NCI-H1105 (cell line): ENCODE data around the gene SPRY4.
"Not testable (repeated sequence)": the region's sequence is repeated elsewhere in the genome, so short reads cannot be mapped to it uniquely, and the experiment has no call there.

Experiments
- DNase-seq: peaks from one replicate; lab custom pipeline; 2025; lab: John Stamatoyannopoulos, UW

SPRY4 gene

GRCh38 chr5:142295084-142295758, 29.6 kb downstream of the SPRY4 start:
- DNase-seq = no peak

DNA sequence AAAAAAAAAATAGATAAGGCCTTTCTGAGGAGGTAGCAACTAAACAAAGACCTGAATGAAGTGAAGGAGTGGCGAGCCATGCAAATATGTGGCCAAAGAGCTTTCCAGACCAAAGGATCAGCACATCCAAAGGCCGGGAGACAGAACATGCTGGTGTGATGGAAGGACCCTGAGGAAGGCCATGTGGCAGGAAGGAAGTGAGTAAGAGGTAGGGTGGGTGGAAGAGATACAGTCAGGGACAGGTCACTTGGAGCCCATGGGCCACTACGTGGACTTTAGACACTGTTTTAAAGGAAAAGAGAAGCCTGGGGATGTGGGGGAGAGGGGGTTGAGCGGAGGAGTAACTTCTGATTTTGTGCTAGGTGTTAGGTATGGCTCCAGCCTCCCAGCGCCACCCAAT, 31.3 kb downstream of the SPRY4 start:
- no peak for DNase-seq

- DNase-seq = no peak
Observed at GRCh38 chr5:142292808-142293207, 32.0 kb downstream of the SPRY4 start.

DNA sequence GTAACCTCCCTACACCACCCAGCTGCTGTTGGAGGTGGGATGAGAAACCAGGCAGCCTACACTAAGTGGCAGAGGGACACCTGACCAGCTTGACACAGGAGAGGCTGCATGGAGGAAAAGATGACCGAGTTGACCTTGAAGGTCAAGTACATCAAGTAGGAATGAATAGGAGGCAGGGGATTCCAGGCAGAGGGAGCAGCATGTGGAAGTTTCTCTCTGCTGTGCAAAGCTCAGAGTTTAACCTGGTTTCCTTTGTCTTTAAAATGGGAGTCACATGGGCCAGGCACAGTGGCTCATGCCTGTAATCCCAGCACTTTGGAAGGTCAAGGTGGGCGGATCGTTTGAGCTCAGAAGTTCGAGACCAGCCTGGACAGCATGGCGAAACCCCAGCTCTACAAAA, 32.6 kb downstream of the SPRY4 start:
- no peak for DNase-seq

GRCh38 chr5:142290577-142291299, 34.1 kb downstream of the SPRY4 start:
- DNase-seq = no peak

- no peak for DNase-seq
Observed at GRCh38 chr5:142289708-142290576, 34.9 kb downstream of the SPRY4 start.

DNA sequence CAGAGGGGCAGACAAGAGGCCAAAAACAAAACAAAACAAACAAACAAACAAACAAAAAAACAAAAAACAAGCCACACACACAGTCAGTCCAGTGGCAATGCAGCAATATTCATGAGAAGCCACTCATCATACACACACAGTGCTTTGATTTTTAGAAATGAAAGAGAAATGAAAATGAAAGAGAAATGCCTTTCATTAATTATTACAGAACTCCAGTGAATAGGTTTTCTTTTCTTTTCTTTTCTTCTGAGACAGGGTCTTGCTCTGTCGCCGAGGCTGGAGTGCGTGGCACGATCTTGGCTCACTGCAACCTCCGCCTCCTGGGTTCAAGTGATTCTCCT, 36.9 kb downstream of the SPRY4 start:
- DNase-seq = no peak

GRCh38 chr5:142287096-142287972, 37.5 kb downstream of the SPRY4 start:
- no peak for DNase-seq

- no peak for DNase-seq
Observed at GRCh38 chr5:142286111-142286510, 38.7 kb downstream of the SPRY4 start.

DNA sequence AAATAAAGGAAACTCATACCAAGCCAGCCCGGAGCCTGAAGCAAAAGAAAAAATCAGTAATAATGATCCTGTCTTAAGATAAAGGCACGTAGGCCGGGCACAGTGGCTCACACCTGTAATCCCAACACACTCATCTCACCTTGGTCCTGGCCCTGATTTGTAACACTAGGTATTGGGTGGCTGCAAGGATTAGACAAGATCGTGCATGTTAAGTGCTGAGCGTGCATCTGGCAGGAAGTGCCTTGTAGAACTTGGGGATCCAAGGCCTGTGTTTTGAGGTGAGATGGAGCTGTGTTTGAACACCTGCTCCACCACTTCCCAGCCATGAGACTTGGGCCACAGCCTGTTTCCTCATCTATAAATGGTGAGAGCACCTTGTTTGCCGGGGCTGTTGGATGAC, 41.5 kb downstream of the SPRY4 start:
- no peak for DNase-seq

GRCh38 chr5:142281966-142282365, 42.9 kb downstream of the SPRY4 start:
- DNase-seq = no peak

- DNase-seq = no peak
Observed at GRCh38 chr5:142281008-142281367, 43.8 kb downstream of the SPRY4 start.

- no peak for DNase-seq
Observed at GRCh38 chr5:142280066-142281007, 44.5 kb downstream of the SPRY4 start.

GRCh38 chr5:142278627-142279026, 46.2 kb downstream of the SPRY4 start:
- no peak for DNase-seq

- no peak for DNase-seq
Observed at GRCh38 chr5:142277796-142278195, 47.0 kb downstream of the SPRY4 start.

DNA sequence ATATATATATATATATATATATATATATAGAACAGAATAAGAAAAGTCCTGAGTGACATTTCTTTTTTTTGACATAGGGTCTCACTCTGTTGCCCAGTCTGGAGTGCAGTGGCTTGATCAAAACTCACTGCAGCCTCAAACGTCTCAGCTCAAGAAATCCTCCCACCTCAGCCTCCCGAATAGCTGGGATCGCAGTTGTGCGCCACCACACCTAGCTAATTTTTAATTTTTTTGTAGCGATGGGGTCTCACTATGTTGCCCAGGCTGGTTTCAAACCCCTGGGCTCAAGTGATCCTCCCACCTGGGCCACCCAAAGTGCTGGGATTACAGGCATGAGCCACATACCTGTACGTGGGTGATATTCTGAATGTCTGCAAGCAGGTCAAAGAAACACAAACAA, 48.3 kb downstream of the SPRY4 start:
- no peak for DNase-seq

DNA sequence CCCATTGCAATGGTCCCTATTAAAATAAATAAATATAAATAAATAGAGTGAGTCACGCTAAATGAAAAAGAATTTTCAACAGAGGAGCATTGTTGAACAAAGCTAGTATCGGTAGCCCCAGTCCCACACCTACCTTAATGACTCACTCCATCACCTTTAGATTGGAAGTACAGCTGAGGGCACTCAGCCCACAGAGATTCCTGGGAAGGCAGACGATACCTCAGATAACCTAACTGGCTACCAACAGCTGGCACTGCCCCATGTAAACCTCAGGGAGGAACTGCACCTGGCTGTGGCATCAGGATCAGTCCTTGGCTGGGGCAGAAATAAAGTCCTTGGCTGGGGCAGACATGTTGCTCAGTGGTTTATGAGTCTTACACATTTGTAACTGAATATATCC, 49.3 kb downstream of the SPRY4 start:
- DNase-seq = no peak

DNA sequence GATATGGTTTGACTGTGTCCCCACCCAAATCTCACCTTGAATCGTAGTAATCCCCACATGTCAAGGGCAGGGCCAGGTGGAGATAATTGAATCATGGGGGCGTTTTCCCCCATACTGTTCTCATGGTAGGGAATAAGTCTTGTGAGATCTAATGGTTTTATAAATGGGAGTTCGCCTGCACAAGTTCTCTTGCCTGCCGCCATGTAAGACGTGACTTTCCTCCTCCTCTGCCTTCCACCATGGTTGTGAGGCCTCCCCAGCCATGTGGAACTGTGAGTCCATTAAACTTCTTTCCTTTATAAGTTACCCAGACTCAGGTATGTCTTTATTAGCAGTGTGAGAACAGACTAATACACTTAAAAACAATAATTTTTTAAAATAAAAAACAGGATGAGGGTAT, 52.2 kb downstream of the SPRY4 start:
- not testable (repeated sequence) for DNase-seq

- DNase-seq = not testable (repeated sequence)
Observed at GRCh38 chr5:142264084-142264483, 60.7 kb downstream of the SPRY4 start.

GRCh38 chr5:142263346-142263745, 61.5 kb downstream of the SPRY4 start:
- DNase-seq = no peak

DNA sequence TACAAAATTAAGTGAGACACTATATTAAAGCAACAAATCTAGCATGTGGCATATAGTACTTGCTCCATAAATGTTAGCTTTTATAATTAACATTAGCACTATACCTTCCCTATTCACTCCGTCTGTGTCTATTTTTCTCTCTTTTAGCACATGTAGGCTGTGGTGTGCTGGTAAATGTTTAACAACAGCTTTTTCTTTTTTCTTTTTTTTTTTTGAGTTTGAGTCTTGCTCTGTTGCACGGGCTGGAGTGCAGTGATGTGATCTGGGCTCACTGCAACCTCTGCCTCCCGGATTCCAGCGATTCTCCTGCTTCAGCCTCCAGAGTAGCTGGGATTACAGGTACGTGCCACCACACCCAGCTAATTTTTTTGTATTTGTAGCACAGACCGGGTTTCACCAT, 62.1 kb downstream of the SPRY4 start:
- DNase-seq = no peak
